ENCODE data around the gene MS4A5.

GRCh38 chr11:60428517-60428916 lies 855 bp upstream of the MS4A5 start:
- TF ChIP-seq CTCF (IDR thresholded peaks at IDR 0.05), result no peak
- no peak for TF ChIP-seq POLR2A (IDR thresholded peaks at IDR 0.05)
- TF ChIP-seq EP300 (IDR thresholded peaks at IDR 0.05; ENCODE audit: low read depth), result no peak

Data from transverse colon (tissue), 3 donors.